Endothelial cell of umbilical vein (primary cell): ENCODE data around the gene TMEM54. TPM values are rescaled to one million over a fixed set of nuclear protein-coding genes. Genes with fewer than 3 reads are reported as not detected.
A peak's percentile ranks its signal among the peaks of the same experiment; 100 is the strongest.

Experiments used
- BruUV-seq: library from RNA; stranded (reverse); fragments of 400-500 nt; replicated peaks from 2 replicates; lab custom pipeline; 2021; lab: Mats Ljungman, UMichigan
- CTCF ChIA-PET: fragments of 300-600, 350-600 bp; sonication (Branson Sonifier 250); formaldehyde crosslinking; loops from one replicate; lab custom pipeline; 2021; ENCODE audit warnings: antibody characterized with exemption, inconsistent platforms; lab: Charles Lee
- POLR2A ChIA-PET: fragments of 300-600, 350-600 bp; sonication (Branson Sonifier 250); formaldehyde crosslinking; loops from one replicate; lab custom pipeline; 2021; ENCODE audit warnings: antibody characterized with exemption, inconsistent platforms; lab: Charles Lee
- DNase-seq: peaks from one replicate; pipeline ENCODE4 v3.0.0-alpha.2; 2011; ENCODE audit warnings: low read depth, low spot score
- FAIRE-seq: peaks from 2 replicates; lab custom pipeline; 2011; peaks lifted over from hg19 to GRCh38; lab: Jason Lieb, UNC
- H2AFZ ChIP-seq: 2 replicates; pipeline ENCODE4 v1.6.0; 2012; ENCODE audit warnings: low read depth, low read length, control low read depth, inconsistent platforms
- H3K27ac ChIP-seq: 2 replicates; pipeline ENCODE4 v1.5.1; 2011; ENCODE audit warnings: low read depth, mild to moderate bottlenecking, control low read depth, low read length, moderate library complexity; ENCODE audit not compliant: insufficient read depth
- H3K27me3 ChIP-seq, 2 experiments: 2 replicates each; pipeline versions ENCODE4 v1.6.0 to v1.6.1; 2011; ENCODE audit warnings: low read length in 2 of 2, mixed read lengths in 1 of 2; ENCODE audit not compliant: control insufficient read depth in 2 of 2, insufficient read depth in 2 of 2
- H3K36me3 ChIP-seq, 2 experiments: 2 replicates in 1 of 2; 3 replicates in 1 of 2; pipeline ENCODE4 v1.5.1; 2011; ENCODE audit warnings: low read length in 2 of 2, mild to moderate bottlenecking in 1 of 2, moderate library complexity in 1 of 2; ENCODE audit not compliant: control insufficient read depth in 2 of 2, insufficient read depth in 2 of 2; ENCODE audit errors: extremely low read depth in 1 of 2
- H3K4me1 ChIP-seq: 3 replicates; pipeline ENCODE4 v1.5.1; 2011; ENCODE audit warnings: mild to moderate bottlenecking, low read length; ENCODE audit not compliant: control insufficient read depth, insufficient read depth; ENCODE audit errors: extremely low read depth
- H3K4me2 ChIP-seq: 2 replicates; pipeline ENCODE4 v1.6.1; 2011; ENCODE audit warnings: low read length, control low read depth, mixed read lengths; ENCODE audit not compliant: insufficient read depth
- H3K4me3 ChIP-seq, 3 experiments: fragments of 200-600 bp in 1 of 3; sonication (generic), shearing (Covaris generic) in 1 of 3; replicated peaks in 1 of 3; 2 replicates each; pipeline ENCODE4 v1.5.1; 2011 to 2016; ENCODE audit warnings: control low read depth in 3 of 3, low read length in 3 of 3, mild to moderate bottlenecking in 2 of 3, inconsistent platforms in 1 of 3, low read depth in 1 of 3, moderate library complexity in 1 of 3; ENCODE audit not compliant: insufficient read depth in 1 of 3
- H3K79me2 ChIP-seq: 2 replicates; pipeline ENCODE4 v1.6.0; 2012; ENCODE audit warnings: low read length, inconsistent platforms; ENCODE audit not compliant: control insufficient read depth, insufficient read depth
- H3K9ac ChIP-seq: replicated peaks from 2 replicates; pipeline ENCODE3; 2011; ENCODE audit warnings: low read length, control low read depth; ENCODE audit not compliant: insufficient read depth; ENCODE audit errors: extremely low read depth
- H3K9me1 ChIP-seq: replicated peaks from 3 replicates; pipeline ENCODE4 v1.6.0; 2011; ENCODE audit warnings: mild to moderate bottlenecking, low read length; ENCODE audit not compliant: control insufficient read depth, insufficient read depth; ENCODE audit errors: extremely low read depth
- H3K9me3 ChIP-seq: replicated peaks from 2 replicates; pipeline ENCODE4 v1.5.1; 2012; ENCODE audit warnings: low read length, inconsistent platforms; ENCODE audit not compliant: control insufficient read depth, insufficient read depth
- H4K20me1 ChIP-seq: replicated peaks from 2 replicates; pipeline ENCODE3; 2011; ENCODE audit warnings: mild to moderate bottlenecking, low read length; ENCODE audit not compliant: control insufficient read depth, insufficient read depth; ENCODE audit errors: extremely low read depth
- CTCF ChIP-seq, 2 donors: IDR thresholded peaks; 1 replicate in 1 of 2; 2 replicates in 1 of 2; pipeline ENCODE4 v1.5.1; 2011; ENCODE audit warnings: low read length in 2 of 2, mild to moderate bottlenecking in 2 of 2, moderate library complexity in 2 of 2, control low read depth in 1 of 2, inconsistent platforms in 1 of 2, low read depth in 1 of 2; ENCODE audit not compliant: insufficient read depth in 1 of 2; ENCODE audit errors: extremely low read depth in 1 of 2
- EZH2 ChIP-seq: IDR thresholded peaks from 2 replicates; pipeline ENCODE4 v1.6.1; 2012; ENCODE audit warnings: borderline replicate concordance, low read depth, mild to moderate bottlenecking, moderate library complexity, low read length, inconsistent platforms; ENCODE audit not compliant: severe bottlenecking
- FOS ChIP-seq: IDR thresholded peaks from 2 replicates; pipeline ENCODE4 v1.6.1; 2011; ENCODE audit warnings: mild to moderate bottlenecking, low read length, moderate library complexity, borderline replicate concordance; ENCODE audit not compliant: insufficient read depth
- GATA2 ChIP-seq: IDR thresholded peaks from 2 replicates; pipeline ENCODE4 v1.7.0; 2011; ENCODE audit warnings: low read depth, mild to moderate bottlenecking, moderate library complexity, mixed read lengths, low read length; ENCODE audit not compliant: insufficient read length, insufficient read depth
- JUN ChIP-seq: IDR thresholded peaks from 2 replicates; pipeline ENCODE4 v1.6.1; 2011; ENCODE audit warnings: borderline replicate concordance, low read depth; ENCODE audit not compliant: insufficient read length, insufficient read depth
- dilution Hi-C: fragments of 300-500 bp; cut with MboI; formaldehyde crosslinking; loops from one replicate; pipeline ENCODE4 v1.15.0; 2019; ENCODE audit warnings: low sequenced_read_pairs; ENCODE audit not compliant: extremely low pct_ligation_motif_present
- intact Hi-C: fragments of 100-400 bp; cut with micrococcal nuclease; formaldehyde crosslinking; loops from one replicate; pipeline ENCODE4 v1.10.0; 2022
- polyA plus RNA-seq, 4 experiments: library from polyadenylated mRNA; depleted of rRNA in 3 of 4; stranded (reverse) in 3 of 4; unstranded in 1 of 4; fragments of >200 nt; gene quantifications; 2 replicates each; pipeline versions ENCODE4 v1.2.1 to v1.2.3, GENCODE V29; 2011 to 2012; ENCODE audit warnings: missing spikeins in 1 of 4
- total RNA-seq: library from RNA; stranded (reverse); gene quantifications from 2 replicates; pipeline ENCODE4 v1.2.3, GENCODE V29; 2021

TMEM54 gene
- total and polyA plus RNA-seq, 2 donors (not counting 3 experiments of a cell fraction or from before 2014, with no cell fraction given), result 23.6 to 77.2 TPM

GRCh38 chr1:32859915-32860314 is 41.3 kb downstream of the TMEM54 start:
- Histone ChIP-seq H3K4me2 (no peak overlapping the region), H3K36me3 (peaks cover 5 to 6% of the 10 kb centered on the region in 2 experiments), H3K27ac (no peak overlapping the region), H3K9ac (no peak overlapping the region), H2AFZ (no peak overlapping the region), H3K4me1 (peaks cover 9% of the 10 kb centered on the region), H3K9me3 (no peaks in the 10 kb centered on the region), H3K27me3 (no peaks in the 10 kb centered on the region), H3K9me1 (no peaks in the 10 kb centered on the region), H4K20me1 (no peaks in the 10 kb centered on the region), H3K4me3 (no peak overlapping the region), H3K79me2 (no peaks in the 10 kb centered on the region)
- CTCF ChIA-PET, result interaction anchor here (1.5 kb wide), 1 partner anchor 16 kb away, joined by 4 read pairs; no protein-coding TSS in a partner anchor
- intact Hi-C loops, result no loop called here
- DNase-seq (no peak), FAIRE-seq (peak; percentile 8)
- no peak for TF ChIP-seq CTCF (IDR thresholded peaks at IDR 0.05; ENCODE audit: extremely low read depth in 1 of 2, insufficient read depth in 1 of 2, low read depth in 1 of 2, low read length in 2 of 2)
- TF ChIP-seq GATA2, result no peak
- POLR2A ChIA-PET, result no interaction called here
- no TSS peak for BruUV-seq
- dilution Hi-C loops, result no loop called here

- no peak overlapping the region for H3K27ac ChIP-seq
- FAIRE-seq (no peak), DNase-seq (no peak)
- CTCF ChIA-PET, result interaction anchor here (0.6 to 1.7 kb wide), 4 partner anchors 14 to 338 kb away, joined by 3 read pairs; no protein-coding TSS in a partner anchor
- no peak overlapping the region for H2AFZ ChIP-seq
- no peaks in the 10 kb centered on the region for H3K27me3 ChIP-seq
- no peaks in the 10 kb centered on the region for H3K9me3 ChIP-seq
- TF ChIP-seq JUN (no peak), EZH2 (no peak), GATA2 (no peak), FOS (no peak), CTCF (IDR thresholded peaks at IDR 0.05; ENCODE audit: extremely low read depth in 1 of 2, insufficient read depth in 1 of 2, low read depth in 1 of 2, low read length in 2 of 2) (no peak)
- POLR2A ChIA-PET, result interaction anchor here (0.6 kb wide), 1 partner anchor 600 kb away, joined by 5 read pairs; no protein-coding TSS in a partner anchor
- H3K9ac ChIP-seq, result no peak overlapping the region
- no peaks in the 10 kb centered on the region for H3K79me2 ChIP-seq
- no peak overlapping the region for H3K4me3 ChIP-seq
- dilution Hi-C loops, result no loop called here
- H4K20me1 ChIP-seq, result no peaks in the 10 kb centered on the region
- H3K4me1 ChIP-seq, result peaks cover 9% of the 10 kb centered on the region
- H3K9me1 ChIP-seq, result no peaks in the 10 kb centered on the region
- no TSS peak for BruUV-seq
- H3K4me2 ChIP-seq, result no peak overlapping the region
- H3K36me3 ChIP-seq, result peaks cover 5 to 9% of the 10 kb centered on the region in 2 experiments
- intact Hi-C loops, result no loop called here
Measured at GRCh38 chr1:32858791-32859190, 42.4 kb downstream of the TMEM54 start.
